Coronary artery (tissue), 2 donors: Measurements from ENCODE around the gene CR1.
"Not testable (repeated sequence)": the region's sequence is repeated elsewhere in the genome, so short reads cannot be mapped to it uniquely, and the experiment has no call there.

ENCODE experiments used
- DNase-seq: peaks from one replicate; pipeline ENCODE4 v3.0.0-alpha.2; 2017; ENCODE audit warnings: low spot score
- H3K27ac ChIP-seq, 2 donors: fragments of 200-600 bp; sonication (generic); one replicate each; pipeline ENCODE4 v1.5.1; 2016 to 2019
- H3K4me3 ChIP-seq: fragments of 200-600 bp; sonication (generic); 2 replicates; pipeline ENCODE4 v1.5.1; 2016; ENCODE audit warnings: mild to moderate bottlenecking, moderate library complexity
- TF ChIP-seq, protein P1 (sequence below): fragments of 200-600 bp; sonication (generic); IDR thresholded peaks from one replicate; pipeline ENCODE4 v1.5.1; 2019; ENCODE audit warnings: antibody characterized with exemption

Gene CR1

DNA sequence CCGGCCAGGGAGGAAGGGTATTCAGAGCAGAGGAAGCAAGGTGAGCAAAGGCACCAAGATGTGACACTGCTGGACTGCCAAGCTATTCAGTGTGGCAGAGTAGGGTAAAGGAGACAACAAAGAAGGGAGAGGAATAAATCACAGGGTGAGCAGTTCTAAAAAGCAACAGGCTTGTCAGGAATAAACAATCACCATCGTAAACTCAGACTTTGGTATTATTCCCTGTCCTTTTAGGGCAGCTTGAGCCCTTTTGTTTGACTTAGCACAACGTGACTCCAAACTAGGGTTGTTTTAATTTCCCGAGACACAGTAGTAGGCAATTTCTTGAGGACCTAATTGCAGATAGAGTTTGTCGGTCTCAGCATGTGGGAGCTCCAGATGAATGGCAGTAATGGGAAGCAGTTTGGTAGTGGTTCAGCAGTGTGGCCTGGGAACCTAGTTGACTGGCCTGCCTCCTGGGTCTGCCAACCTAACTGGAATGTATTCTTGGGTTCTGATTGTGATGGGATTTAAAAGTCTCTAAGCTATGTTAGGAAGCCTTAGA is 153.3 kb downstream of the CR1 start:
- Histone ChIP-seq H3K27ac (no peak overlapping the region), H3K4me3 (no peak overlapping the region)
- TF ChIP-seq, protein P1, sequence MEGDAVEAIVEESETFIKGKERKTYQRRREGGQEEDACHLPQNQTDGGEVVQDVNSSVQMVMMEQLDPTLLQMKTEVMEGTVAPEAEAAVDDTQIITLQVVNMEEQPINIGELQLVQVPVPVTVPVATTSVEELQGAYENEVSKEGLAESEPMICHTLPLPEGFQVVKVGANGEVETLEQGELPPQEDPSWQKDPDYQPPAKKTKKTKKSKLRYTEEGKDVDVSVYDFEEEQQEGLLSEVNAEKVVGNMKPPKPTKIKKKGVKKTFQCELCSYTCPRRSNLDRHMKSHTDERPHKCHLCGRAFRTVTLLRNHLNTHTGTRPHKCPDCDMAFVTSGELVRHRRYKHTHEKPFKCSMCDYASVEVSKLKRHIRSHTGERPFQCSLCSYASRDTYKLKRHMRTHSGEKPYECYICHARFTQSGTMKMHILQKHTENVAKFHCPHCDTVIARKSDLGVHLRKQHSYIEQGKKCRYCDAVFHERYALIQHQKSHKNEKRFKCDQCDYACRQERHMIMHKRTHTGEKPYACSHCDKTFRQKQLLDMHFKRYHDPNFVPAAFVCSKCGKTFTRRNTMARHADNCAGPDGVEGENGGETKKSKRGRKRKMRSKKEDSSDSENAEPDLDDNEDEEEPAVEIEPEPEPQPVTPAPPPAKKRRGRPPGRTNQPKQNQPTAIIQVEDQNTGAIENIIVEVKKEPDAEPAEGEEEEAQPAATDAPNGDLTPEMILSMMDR: no peak
- DNase-seq: no peak

DNA sequence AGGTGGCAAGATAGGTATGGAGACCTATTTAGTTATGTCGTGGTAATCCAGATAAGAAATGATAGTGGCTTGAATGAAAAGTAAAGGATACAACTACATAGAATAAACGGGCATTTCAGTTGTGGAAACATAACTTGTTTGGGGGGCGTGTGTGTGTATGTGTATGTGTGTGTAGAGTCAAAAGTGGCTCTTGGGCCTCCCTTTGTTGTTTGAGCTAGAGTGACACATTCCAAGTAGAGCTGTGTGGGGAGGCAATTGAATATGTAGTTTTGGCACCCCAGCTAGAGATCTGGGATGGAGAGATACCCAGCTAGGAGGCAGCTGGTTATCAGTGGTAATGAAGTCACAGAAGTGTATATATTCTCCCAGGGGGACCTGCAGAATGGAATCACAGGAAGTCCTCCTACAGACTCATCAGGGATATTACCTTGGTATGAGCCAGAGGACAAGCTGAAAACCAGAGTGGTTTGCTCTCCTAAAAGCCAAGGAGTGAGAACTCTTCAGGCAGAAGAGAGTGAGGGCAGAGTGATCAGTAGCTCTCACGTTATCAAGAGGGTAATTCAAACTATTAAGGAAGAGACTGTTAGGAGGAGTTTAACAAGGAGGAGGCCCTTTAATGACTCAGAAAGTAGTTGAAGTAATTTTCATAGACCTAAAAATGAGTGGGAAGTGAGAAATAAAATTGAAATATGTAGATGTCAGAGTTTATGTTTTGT is 154.1 kb downstream of the CR1 start:
- TF ChIP-seq, protein P1: no peak
- H3K4me3 ChIP-seq: no peak overlapping the region
- DNase-seq: no peak
- H3K27ac ChIP-seq: no peak overlapping the region

DNA sequence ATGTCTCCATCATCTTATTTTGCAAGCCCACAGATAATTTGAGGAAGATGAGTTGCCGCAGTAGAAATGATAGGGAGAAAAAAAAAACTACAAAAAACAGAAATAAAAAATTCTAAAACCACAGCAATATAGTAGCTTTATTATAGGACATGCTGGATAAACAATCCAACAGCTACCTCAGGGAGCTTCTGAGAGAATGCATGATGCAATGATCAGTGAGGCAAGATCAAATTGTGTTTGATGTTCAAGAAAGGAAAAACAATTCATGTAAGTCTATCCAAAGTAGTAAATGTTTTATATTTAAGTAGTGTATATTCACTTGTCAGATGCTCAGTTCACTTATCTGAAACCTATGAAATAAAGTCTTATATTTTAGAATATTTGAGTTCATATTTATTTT is 155.6 kb downstream of the CR1 start:
- DNase-seq: no peak
- Histone ChIP-seq H3K27ac (no peak overlapping the region), H3K4me3 (no peak overlapping the region)
- TF ChIP-seq, protein P1: no peak

DNA sequence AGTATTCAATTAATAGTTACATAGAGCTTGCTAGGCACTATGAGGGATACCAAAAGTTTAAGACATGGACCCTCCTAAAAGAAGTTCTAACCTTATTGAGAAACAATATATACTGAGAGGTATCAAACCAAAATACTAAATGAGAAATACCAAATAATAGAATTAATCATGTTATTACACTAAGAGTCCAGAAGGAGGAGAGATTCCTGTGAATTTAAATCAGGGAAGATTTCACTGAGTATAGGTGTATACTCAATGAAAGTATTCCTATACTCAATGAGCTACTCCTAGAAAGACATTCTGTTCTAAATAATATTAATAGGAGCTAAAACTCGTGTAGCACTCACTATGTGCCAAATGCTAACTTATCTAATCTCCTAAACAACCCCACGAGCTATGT is 158.4 kb downstream of the CR1 start:
- no peak overlapping the region for H3K27ac ChIP-seq
- TF ChIP-seq, protein P1: no peak
- no peak for DNase-seq
- no peak overlapping the region for H3K4me3 ChIP-seq

DNA sequence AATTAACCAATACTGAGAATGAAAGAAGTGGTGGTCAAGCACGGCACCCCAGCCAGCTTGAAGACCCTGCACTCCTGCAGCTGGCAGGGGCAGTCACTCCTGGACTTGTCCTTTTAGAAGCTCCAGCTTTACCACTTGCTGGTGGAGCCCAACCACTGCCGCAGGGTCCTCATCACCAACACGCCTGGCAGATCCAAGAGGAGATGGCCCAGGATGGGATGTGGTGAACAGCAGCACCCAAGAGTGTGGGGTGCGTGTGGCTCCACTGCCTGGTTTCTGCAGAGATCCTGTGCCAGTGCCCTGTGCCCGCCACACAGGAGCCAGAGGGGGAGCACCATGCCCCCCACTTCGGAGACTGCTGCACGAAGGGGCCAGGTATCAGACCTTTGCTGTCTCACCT is 162.5 kb downstream of the CR1 start:
- Histone ChIP-seq H3K27ac (no peak overlapping the region), H3K4me3 (no peak overlapping the region)
- TF ChIP-seq, protein P1: no peak
- no peak for DNase-seq

DNA sequence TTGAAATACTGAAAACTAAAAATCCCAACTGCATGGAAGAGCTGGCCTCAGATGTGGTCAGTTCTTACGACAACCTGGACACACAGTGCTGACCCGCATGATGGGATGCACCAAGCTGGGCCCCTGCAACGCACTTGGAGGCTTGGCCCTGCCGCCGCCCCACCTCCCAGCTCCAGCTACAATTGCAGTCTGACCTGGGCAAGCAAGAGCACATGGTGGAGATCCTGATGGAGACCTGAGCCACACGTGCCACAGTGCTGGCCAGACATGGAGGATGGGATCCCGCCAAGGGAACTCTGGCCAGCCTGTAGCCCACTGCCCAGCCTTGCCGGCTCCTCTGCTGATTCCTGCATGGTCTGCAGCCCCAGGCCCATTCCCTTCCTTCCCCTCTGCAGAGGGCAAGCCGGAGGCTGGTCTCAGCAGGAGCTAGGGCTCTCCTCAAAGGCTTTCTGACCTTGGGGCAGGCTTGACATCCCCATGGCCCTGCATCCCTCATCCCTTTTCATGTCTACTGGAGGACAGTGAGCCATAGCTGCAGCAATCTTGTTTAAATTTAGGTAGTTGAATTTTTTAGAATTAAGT is 163.0 kb downstream of the CR1 start:
- no peak for DNase-seq
- no peak overlapping the region for H3K4me3 ChIP-seq
- TF ChIP-seq, protein P1: no peak

DNA sequence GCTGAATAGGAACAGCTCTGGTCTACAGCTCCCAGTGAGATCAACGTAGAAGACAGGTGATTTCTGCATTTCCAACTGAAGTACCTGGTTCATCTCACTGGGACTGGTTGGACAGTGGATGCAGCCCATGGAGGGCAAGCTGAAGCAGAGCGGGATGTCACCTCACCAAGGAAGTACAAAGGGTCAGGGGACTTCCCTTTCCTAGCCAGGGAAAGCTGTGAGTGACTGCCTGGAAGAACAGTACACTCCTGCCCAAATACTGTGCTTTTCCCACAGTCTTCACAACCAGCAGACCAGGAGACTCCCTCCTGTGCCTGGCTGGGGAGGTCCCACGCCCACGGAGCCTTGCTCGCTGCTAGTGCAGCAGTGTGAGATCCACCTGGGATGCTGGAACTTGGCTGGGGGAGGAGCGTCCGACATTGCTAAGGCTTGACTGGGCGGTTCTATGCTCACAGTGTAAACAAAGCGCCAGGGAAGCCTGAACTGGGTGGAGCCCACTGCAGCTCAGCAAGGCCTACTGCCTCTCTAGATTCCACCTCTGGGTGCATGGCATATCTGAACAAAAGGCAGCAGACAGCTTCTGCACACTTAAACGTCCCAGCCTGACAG is 163.7 kb downstream of the CR1 start:
- TF ChIP-seq, protein P1: no peak
- Histone ChIP-seq H3K4me3 (no peak overlapping the region), H3K27ac (no peak overlapping the region)
- no peak for DNase-seq

More for the DNA sequence above, 163.0 kb downstream of the CR1 start:
- H3K27ac ChIP-seq: no peak overlapping the region

DNA sequence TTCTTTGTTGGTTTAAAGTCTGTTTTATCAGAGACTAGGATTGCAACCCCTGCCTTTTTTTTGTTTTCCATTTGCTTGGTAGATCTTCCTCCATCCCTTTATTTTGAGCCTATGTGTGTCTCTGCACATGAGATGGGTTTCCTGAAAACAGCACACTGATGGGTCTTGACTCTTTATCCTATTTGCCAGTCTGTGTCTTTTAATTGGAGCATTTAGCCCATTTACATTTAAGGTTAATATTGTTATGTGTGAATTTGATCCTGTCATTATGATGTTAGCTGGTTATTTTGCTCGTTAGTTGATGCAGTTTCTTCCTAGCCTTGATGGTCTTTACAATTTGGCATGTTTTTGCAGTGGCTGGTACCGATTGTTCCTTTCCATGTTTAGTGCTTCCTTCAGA is 165.5 kb downstream of the CR1 start:
- not testable (repeated sequence) for H3K27ac ChIP-seq, H3K4me3 ChIP-seq, DNase-seq
